ENCODE measurements around the gene PRR12.

GRCh38 chr19:49573425-49573824 is 17.6 kb upstream of the PRR12 start:
- TF ChIP-seq POLR2A (IDR thresholded peaks at IDR 0.05) (no peak), CTCF (IDR thresholded peaks at IDR 0.05 in 8 of 11, conservative IDR thresholded peaks at IDR 0.05 in 3 of 11) (no peak)
